HG02678 (cell line): Measurements from ENCODE around the gene MYH6.

Experiments
- ATAC-seq: cut with Tn5 transposase; IDR thresholded peaks from one replicate; pipeline ENCODE4 v1.9.1; 2021; ENCODE audit warnings: mild to moderate bottlenecking, moderate library complexity; ENCODE audit not compliant: unreplicated experiment

MYH6 gene

DNA sequence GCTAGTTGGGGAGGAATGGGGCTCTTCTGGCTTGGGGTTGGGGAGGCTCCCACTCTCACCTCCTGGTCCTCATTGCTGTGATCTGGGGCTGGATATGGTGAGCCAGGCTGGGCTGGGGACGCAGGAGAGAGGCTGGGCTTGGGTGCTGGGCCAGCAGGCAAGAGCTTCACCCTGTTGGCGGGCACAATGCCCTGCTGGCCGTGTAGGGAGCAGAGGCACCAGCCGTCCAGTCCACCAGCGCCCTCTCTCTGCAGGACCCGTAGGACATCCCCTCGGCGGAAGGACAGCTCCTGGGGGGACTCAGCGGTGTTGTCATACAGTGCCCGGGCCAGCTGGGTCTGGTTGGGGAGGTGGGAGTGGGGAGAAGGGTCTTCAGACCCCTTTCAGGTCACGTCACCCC, 47.6 kb downstream of the MYH6 start:
- ATAC-seq, result no peak

DNA sequence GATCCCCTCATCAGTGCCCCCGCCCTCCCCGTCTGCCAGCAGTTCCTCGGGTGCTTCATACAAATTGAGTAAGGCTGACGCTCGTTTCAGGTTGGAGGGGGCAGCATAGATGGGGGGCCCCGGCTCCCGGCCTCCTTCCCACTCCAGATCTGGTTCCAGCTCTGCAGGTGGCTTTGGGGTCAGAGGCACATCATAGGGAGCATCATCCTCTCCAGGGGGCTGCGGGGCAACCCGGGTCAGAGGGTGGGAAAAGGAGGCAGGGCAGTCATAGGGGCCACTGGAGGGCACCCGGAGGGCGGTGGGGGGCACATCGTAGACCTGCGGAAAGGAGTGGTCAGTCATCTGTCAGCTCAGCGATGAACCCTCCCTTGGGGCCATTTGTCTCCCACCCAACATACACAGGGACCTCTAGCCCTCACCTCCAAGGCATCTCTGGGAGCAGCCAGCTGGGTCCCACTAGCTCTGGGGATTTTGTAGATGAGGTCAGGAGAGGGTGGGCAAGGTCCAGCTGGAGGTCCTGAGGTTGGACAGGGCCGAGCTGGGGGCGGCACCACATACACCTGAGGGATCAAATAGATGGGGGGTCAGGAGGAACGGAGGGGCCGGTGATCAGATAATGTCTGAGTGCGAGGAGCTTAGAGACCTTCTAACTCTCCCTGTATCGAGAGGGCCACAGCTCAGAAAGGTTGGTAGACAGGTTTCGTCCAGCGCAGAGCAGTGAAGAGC, 48.2 kb downstream of the MYH6 start:
- ATAC-seq, result no peak

DNA sequence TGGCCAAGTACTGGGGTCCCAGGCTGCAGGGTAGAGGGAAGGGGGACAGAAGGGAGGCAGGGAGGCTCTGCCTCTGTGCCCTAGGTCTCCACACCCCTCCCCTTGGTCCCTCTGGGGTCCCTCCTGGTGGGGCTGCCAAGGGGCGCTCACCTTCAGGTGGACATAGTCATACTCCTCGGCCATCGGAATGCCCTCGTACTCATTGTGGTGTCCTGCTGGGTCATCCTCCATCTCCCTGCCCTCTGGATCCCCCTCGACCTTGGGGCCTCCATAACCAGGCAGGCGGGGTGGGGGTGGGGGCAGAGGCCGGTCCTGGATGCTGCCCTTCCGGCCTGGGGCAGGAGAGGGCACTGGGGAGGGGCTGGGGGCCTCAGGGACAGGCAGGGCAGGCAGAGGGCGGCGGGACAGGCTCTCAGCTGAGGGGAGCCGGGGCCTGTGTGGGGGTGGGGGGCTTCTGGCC, 48.9 kb downstream of the MYH6 start:
- no peak for ATAC-seq

DNA sequence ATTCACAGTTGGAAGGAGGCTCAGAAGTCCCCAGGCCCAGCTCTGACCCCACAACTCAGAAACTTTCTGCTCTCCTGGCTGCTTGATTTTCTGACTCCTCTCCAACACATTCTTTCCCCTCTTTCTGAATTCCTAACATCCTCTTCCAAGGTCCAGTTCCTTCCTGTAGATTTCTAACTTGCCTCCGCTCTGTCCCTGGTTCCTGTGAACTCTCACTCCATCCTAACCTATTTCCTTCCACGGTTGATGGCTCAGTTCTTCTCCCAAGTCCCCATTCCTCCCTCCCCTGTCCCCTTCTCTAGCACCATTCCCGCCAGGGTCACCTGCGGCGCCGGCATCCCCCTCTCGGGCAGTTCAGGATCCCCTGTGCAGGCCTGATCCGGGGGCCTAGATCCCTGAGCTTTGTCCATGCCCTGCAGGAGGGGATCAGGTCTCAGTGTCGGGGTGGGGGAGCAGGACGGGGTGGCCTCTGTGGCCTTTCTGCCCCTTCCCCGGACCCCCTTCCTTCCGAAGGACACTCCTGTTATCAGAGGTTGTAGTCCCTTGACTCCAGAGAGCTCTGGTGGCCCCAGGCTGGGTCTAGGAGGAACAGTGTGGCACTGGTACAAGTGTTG, 49.4 kb downstream of the MYH6 start:
- no peak for ATAC-seq

DNA sequence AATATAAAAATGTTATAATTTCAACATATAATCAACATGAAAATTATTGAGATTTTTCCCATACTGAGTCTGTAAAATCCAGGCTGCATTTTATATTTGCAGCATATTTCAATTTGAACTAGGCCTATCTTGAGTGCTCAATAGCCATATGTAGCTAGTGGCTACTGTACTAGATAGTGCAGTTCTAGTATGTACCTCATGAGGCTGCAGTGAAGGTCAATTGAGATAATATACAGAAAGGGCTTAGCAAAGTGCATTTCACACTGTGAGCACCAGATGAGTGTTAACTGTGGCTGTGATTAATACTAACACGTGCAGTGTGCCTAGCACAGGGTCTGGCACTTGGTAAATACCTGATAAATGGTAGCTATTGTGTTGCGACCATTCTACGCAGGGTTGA, 50.0 kb downstream of the MYH6 start:
- no peak for ATAC-seq

DNA sequence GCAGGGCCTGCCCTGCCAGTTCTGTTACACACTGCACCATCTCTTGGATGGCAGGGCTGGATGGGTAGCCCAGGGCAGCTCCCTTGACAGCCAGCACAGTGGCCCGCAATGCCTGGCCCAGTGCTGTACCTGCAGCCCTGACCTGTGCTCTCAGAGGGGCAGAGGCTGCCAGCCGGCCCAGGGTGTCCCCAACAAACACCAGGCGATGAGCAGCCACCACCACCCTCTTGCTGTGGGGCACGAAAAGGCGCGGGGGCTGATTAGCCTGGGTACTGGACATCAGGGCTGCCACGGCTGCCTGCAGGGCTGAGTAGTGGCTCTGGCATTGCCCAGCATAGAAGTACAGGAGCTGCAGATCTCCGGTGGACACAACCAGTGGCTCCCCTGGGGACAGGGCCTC, 50.8 kb downstream of the MYH6 start:
- no peak for ATAC-seq

DNA sequence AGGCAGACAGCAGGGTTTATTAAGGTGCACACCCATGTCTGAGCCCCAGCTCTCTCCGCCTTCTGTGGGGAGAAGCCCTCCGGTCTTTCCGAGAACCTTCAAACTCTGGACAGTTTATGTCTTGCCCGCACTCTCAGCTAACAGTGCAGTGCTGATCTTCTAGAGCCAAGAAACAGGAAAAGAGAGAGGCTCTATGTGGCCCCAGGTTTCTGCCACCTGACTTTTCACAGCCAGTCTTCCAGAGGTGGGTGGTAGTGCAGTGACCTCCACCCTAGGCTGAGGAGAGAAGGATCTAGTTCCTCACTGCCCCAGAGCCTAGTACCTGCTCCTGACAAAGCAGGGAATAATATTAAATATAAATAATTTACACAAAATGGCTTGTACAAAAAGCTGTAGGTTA, 51.4 kb downstream of the MYH6 start:
- ATAC-seq, result no peak

DNA sequence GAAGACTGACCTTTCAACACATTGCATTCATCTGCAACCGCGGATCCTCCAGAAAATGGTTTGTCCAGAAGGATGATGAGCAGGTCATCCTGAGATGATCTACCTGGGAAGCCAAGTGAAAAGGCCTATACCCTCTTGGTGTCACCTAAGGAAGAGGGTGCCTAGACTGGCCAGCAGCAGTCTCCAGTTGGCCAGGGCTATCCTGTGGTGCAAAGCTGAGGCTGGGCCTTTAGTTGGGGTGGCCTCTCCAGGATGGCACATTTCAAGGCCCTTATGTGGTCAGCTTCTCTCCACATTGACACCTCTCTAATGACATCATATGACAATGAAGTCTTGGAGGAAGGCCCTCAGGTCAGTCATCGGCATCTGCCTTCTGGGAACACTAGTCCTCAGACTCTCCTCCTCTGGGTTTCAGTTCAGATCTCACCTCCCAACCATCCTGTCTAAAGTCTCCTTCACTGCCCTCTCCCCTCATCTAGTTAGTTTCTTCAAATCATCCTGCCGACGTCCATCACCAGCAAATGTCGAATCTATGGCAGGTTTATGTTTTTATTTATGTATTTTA, 52.1 kb downstream of the MYH6 start:
- ATAC-seq, result no peak

DNA sequence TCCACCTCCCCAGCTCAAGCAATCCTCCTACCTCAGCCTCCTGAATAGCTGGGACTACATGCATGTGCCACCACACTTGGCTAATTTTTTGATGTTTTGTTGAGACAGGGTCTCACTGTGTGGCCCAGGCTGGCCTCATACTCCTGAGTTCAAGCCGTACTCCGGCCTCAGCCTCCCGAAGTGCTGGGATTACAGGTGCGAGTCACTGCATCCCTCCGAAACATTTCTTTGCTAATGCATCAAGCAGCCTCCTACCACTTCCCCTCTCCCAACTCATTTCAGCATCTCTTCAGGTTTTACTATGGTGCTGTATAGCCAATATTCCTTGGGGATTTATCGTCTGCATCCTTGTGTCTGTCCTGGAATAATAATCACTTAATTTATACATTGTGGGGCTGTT, 53.1 kb downstream of the MYH6 start:
- no peak for ATAC-seq

DNA sequence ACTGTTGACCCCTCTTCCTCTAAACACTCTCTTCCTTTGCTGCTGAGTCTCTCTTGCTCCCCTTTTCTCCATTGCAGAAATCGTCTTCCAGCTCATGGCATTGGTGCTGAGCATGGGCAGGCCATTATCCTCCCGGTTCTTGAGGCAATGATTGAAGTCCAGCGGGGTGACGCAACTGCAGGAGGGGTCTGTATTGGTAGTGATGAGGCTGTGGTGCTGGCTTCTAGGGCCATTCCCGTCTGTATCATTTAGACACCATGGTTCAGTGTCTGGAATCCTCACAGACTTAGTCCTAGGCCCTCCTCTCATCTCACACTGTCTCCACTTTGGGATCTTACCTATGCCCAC, 54.7 kb downstream of the MYH6 start:
- ATAC-seq, result no peak

DNA sequence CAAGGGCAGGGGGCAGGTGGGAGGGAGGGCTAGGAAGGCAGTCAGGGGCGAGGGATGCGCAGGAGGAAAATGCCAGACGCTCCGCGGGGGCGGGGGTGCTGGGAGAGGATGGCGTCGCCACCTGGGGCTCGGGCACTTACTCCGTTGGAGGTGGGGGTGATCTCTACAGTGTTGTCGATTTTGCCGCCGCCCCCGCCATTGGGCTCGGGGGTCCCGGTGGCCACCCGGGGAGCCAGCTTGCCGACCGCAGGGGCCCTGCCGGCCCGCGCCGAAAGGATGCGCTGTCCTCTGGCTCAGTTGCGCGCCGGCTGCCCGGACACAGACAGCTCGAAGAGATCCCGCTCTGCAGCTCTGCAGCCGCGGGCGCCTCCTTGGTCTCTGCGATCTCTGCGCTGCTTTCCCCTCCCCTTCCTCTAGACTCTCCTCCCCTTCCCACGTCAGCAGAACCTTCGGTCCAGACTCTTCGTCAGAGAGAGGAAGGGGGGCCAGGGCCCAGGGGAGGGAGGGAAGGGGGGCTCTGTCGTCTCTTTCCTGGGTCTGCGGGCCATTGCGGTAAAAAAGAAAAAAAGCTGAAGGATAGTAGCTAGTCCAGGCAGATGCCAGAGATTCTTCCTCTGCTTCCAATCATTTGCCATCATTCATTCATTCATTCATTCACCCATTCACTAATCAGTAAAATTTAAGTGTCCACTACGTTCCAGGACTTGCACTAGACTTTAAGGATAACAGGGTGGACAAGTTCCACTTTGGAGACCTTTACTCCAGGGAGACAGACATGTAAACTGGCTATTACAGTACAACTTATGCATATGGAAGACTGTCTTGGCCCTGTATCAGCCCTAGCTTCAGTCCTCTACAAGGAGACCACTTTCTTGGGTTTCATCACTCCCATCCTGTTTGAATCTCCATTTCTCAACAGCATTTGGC, 55.3 kb downstream of the MYH6 start, which contains the start of gene SLC22A17:
SLC22A17 (minus strand) TSS at position 382 of the 927 bp plus-strand sequence.
- ATAC-seq, result no peak

DNA sequence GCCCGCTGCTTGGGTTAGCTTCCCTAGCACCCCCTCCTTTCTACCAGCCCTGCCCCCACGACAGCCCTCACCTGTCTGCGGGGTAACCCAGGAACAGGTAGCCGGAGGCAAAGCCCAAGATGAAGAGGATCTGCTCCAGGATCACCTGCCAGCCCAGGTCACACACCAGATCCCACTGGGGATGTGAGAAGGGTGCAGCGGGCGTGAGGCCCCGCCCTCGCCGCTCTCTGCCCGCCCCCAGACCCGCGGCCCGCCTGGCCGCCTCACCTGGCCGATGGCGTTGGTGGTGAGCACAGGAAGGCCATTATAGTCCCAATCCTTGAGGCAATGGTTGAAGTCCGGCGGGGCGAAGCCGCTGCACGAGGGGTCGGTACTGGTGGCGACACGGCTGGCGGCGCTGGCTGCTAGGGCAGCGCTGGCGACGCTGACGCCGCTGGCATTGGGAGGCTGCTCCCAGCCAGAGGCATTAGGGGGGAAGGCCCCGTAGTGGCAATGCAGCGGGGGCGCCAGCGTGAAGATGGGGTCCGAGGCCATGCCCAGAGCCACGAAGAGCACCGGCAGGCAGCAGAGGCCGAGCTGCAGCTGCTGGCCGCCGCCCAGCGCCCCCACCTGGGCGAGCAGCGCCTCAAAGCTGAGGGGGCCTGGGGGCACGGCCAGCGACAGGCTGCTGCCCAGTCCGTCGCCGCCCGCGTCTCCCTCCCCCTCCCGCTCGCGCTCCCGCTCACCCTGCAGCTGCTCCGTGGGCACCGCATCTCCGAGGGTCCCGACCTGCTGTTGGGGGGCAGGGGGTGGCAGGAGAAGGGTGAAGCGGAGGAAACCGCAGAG, 56.2 kb downstream of the MYH6 start:
- no peak for ATAC-seq

DNA sequence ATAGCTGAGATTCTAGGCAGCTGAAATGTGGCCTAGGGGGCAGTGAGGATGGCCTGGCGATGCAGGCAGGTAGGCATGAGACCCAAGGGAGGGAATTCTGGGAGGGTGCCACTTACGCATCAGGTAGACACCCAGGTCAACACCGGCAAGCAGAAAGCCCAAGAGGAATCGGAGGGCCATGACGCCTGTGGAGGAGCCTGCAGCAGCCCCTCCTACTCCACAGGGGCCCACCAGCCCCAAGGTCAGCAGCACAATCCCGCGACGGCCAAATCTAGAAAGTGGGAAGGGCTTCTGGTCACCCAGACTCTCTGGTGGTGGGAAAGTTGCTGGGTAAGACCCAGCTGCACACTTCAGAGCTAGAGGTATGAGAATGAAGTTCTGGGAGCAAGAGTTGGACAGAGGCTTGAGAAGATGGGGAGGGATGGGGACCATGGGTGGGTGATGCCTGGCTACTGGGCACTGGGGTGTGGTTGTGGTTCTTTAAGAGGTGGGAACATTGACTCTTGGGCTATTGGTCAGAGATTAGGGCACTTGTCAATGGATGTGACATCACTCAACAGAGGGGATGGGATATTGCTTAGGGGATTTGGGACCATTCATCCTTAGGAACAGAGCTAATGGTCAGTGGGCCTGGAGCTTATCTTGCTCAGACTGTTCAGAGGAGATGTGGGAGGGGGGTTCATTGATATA, 58.8 kb downstream of the MYH6 start:
- no peak for ATAC-seq

DNA sequence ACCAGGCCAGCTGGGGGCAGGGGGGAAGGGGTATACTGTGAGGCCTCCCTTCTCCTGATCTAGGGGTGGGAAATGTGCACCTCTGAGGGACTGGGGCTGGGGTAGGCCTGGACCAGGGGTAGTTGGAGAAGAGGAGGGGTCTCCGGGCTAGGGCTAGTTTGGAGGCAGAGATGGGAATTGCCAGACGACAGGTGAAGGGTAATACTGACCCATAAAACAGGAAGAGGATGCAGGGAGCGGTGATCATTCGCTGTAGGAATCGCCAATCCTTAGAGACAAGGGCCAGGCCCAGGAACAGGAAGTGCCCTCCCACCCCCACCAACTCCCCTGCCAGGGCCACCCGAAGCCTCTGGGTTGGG, 59.8 kb downstream of the MYH6 start:
- ATAC-seq, result no peak

DNA sequence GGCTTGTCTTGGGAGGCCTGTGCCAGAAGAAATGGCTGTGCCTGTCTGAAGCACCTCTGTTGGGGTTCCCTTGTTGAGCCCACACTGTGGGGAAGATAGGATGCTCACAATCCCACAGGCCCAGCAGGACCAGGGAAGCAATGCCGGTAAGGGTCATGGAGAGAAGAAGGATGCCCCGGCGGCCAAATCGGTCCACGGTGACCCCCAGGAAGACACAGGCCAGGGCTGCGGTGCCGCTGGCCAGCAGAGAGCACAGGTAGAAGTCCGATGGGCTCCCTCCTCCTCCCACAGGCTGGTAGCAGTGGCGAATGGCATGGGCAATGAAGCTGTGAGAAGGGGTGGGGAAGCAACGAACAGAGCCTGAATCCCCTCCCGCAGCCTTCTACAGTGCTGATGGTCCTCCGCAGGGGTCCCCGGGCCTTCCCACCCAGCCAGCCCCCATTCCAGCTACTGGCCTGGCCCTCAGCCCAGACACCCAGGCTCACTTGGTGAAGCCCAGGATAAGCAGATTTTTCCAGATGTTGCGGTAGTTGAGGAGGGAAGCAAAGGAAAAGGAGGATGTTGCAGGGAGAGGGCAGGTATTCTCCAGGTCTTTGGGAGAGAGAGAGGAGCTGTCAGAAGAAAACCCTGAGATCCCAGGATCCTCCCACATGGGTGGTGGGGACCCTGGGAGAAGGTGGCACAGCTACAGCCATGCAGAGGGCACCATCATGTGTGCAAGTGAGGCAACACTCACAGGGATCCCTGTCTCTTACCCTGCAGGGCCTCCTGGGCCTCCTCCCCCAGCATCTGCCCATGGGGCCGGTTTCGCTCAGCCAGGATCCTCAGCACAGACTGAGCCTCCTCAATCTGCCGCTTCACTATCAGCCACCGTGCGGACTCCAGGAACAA, 60.4 kb downstream of the MYH6 start:
- ATAC-seq, result no peak

DNA sequence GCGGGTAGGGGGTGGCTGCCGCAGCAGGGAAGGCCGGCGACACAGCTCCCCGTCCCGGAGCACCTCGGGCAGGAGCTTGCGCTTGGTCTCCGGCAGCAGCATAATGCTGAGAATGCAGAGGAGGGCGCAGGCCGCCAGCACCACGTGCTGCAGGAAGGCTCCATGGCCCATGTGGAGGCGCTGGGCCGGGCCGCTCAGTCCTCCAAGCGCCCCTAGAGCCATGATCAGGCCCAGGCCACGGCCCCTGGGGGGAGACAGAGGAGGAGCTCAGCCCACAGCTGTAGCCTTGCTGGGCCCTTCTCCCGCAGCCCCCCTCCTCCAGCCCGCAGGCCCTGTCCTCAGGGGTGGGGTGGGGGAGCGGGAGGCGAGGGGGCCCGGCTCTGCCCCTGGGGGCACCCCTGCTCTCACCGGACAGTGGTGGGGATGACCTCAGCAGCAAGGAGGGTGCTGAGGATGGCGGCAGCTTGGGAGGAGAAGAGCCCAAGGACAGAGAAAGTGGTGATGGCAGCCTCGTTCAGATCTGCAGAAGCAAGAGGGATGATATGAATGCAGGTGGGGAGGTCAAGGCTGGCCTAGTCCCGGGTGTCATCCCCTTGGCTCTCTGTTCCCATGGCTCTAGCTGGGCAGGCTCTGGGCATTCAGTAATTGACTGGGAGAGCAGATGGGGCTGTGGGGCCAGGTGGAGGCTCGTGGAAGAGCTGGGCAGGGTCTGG, 61.2 kb downstream of the MYH6 start:
- no peak for ATAC-seq

DNA sequence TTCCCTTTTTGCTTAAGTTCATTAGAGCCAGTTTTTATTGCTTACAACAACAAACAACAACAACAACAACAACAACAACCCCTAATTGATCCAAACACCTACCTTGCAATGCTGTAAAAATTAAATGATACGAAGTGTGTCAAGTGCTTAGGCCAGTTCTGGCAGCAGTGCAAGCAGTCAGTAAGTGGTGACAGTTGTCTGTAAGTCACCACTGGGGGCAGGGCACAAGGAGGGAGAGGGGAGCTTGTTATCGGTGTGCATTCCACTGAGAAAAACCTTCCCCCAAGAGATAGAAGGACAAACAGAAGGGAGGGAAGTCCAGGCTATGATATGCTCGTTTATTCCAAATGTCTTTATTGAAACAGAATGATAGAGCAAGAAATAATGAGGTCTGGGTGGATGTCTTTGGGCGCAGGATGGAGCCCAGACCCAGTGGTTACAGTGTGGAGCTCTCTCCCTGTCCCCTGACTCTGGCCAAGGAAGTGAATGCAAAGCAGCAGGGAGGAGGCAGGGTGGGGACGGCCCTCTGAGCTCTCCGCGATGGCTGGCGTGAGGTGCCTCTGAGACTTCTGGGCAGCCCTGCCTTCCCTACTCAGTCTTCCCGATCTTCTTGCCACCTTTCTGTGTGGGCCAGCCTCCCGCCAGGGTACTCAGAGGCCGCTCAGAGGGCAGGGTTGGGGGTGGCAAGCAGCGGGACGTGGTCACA, 61.9 kb downstream of the MYH6 start:
- no peak for ATAC-seq

DNA sequence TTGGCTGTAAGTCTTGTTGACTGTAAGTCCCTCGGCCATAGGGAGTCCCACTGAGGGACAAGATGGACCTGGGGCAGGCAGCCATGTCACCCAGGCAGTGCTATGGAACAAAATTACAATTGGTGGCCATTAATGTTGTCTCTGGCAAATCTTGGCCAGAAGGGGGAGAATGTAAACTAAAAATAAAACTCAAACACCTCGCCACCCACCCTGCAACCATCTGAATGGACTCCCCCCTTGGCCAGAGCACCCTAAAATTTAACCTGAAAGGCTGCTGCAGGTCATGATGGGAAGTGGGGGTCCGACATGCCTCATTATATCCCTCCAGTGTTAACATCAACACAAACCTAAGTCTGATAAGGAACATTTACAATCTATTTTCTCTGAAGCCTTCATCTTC, 63.6 kb downstream of the MYH6 start:
- no peak for ATAC-seq
